Fibroblast of upper back skin (primary cell): ENCODE measurements around the gene ENPEP.
"Not testable (repeated sequence)": the region's sequence is repeated elsewhere in the genome, so short reads cannot be mapped to it uniquely, and the experiment has no call there.

ENCODE experiments used
- DNase-seq: peaks from one replicate; pipeline ENCODE4 v3.0.0-alpha.2; 2013

The ENPEP gene, protein sequence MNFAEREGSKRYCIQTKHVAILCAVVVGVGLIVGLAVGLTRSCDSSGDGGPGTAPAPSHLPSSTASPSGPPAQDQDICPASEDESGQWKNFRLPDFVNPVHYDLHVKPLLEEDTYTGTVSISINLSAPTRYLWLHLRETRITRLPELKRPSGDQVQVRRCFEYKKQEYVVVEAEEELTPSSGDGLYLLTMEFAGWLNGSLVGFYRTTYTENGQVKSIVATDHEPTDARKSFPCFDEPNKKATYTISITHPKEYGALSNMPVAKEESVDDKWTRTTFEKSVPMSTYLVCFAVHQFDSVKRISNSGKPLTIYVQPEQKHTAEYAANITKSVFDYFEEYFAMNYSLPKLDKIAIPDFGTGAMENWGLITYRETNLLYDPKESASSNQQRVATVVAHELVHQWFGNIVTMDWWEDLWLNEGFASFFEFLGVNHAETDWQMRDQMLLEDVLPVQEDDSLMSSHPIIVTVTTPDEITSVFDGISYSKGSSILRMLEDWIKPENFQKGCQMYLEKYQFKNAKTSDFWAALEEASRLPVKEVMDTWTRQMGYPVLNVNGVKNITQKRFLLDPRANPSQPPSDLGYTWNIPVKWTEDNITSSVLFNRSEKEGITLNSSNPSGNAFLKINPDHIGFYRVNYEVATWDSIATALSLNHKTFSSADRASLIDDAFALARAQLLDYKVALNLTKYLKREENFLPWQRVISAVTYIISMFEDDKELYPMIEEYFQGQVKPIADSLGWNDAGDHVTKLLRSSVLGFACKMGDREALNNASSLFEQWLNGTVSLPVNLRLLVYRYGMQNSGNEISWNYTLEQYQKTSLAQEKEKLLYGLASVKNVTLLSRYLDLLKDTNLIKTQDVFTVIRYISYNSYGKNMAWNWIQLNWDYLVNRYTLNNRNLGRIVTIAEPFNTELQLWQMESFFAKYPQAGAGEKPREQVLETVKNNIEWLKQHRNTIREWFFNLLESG

GRCh38 chr4:110475881-110476818 is at the start of gene ENPEP:
Gene ENPEP (plus strand): TSS chr4:110476155. CDS start chr4:110476415, 260 bp downstream.
- DNase-seq: peak; percentile 48

DNA sequence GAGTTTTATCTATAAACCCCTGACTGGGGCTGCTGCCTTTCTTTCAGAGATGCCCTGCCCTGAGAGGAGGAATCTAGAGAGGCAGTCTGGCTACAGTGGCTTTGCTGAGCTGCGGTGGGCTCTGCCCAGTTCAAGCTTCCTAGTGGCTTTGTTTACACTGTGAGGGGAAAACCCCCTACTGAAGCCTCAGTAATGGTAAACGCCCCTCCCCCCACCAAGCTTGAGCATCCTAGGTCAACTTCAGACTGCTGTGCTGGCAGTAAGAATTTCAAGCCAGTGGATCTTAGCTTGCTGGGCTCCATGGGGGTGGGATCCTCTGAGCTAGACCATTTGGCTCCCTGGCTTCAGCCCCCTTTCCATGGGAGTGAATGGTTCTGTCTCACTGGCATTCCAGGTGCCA is 44.1 kb upstream of the ENPEP start:
- DNase-seq: not testable (repeated sequence)

DNA sequence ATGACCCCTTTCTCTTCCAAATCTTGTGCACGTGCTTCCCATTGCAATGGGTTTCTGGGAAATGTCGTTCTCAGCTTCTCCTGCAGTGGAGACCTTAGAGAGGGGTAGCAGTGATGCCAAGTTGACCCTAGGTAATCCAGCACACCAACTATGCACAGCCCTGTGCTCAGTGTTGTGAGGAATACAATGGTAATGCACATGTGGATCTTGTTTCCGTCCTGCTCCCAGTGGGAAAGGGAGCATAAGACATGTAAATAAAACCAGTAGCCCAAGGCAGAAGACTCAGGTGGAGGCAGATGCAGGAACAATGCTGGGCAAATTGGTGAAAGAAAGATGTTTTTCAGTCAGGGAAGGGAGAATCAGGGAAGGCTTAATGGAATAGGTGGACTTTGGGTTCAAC is 38.7 kb upstream of the ENPEP start:
- not testable (repeated sequence) for DNase-seq

DNA sequence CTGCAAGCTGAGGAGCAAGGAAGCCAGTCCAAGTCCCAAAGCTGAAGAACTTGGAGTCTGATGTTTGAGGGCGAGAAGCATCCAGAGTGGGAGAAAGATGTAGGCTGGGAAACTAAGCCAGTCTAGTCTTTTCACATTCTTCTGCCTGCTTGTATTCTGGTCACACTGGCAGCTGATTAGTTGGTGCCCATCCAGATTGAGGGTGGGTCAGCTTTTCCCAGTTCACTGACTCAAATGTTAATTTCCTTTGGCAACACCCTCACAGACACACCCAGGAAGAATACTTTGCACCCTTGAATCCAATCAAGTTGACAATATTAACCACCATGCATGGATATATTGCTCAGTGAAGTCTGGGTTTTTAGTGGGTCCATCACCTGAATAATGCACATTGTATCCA is 36.7 kb upstream of the ENPEP start:
- not testable (repeated sequence) for DNase-seq

DNA sequence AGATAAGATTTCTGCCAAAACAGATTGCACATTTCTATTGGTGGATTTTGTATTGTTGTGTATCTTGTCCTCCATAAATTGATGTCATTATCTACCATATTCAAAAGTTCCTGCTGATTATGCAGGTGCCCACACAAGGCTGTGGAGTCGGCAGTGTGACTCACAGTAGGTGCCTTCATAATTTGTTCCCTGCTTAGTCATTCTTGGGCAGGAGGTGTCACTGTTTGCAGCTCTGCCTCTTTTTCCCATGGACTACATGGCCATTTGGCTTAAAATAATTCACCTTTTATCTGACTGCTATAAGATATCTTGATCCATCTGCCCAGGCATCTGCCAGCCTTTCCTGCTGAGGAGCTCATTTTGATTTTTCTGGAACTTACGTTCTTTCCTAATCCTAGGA is 33.6 kb upstream of the ENPEP start:
- no peak for DNase-seq

GRCh38 chr4:110442788-110443187 is 33.2 kb upstream of the ENPEP start:
- DNase-seq: no peak

DNA sequence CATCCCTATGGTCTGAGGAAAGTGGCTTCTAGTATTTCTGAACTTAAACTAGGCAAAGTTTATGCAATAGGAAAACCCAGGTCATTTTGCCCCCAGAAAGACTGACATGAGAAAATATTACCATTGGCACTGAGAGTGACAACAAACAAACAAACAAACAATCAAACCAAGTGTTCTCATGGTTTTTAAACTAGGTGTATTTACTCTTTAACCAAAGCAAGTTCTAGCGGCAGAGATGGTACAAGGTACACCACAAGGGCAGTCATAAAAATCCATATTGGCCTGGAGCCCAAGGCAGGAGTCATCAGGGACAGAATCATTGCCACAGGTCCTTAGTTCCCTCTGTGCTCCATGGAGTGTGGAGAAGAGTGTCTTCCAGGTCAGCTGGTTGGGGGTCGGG is 26.0 kb upstream of the ENPEP start:
- DNase-seq: no peak

- no peak for DNase-seq
Measured at GRCh38 chr4:110452546-110452945, 23.4 kb upstream of the ENPEP start.

DNA sequence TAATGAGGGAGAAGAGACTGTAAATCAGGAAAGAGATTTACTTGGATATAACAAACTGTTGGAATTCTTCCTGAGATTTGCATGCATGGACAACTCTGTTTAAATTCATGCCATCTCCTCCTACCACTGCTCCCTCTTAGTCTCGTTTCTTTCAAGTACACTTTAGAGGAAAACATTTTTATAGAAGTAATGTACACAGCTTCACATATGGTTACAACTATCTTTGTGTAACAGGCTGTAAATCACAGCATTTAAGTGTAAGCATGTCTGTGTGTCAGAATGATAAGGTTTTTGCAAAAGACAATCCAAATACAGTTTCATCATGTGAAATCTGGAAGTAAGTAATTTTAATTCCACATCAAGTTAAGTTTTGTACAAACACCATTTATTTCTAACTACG is 21.5 kb upstream of the ENPEP start:
- peak; percentile 43 for DNase-seq

- DNase-seq: no peak
Measured at GRCh38 chr4:110458494-110459266, 17.3 kb upstream of the ENPEP start.

DNA sequence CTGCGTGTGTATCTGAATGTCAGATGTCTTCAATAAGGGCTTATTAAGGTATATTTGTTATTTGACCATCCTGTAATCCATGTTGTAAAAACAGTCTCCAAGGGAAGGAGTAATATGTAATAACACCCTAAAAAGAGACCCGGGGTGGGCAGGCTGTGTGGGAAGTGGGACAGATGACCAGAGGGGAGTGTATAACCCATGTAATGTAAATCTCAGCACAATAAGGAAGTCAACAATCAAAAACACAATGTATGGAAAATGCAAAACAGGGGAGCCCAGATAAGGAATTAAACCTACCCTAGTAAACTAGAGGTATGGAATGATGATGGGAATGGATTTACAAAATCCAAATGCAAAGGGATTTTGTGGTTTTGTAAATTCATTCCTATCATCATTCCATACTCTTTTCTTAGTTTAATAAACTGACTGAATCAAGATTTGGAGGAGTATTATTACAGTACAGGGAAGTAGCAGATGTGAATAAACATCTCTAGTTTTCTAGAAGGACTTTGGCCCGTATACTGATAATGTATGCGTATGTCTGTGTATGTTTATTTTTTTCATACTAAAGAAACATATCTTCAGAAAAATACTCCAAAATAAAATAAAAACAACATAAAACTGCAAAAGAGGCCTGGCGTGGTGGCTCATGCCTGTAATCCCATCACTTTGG is 15.7 kb upstream of the ENPEP start:
- no peak for DNase-seq

DNA sequence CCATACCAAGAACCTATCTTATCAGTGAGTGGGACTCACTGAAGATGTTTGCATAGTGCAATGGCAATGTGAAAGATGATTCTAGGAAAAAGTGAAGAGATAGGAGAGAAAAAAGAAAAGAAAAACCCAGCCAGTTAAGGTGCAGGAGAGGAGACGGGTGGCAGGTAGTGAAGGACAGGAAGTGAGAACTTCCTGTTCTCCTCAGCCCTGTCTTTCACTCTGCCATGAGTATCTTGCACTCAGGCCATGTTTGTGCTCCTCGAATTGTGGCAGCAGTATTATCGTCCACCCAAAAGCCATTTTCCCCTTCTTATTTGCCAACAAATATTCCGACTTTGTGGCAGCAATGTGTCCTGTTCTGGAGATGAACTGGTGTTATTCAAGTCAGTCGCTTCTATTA is 8.6 kb upstream of the ENPEP start:
- DNase-seq: no peak

GRCh38 chr4:110472583-110473329 is 3.2 kb upstream of the ENPEP start:
- DNase-seq: peak; percentile 67

GRCh38 chr4:110474481-110474880 is 1.5 kb upstream of the ENPEP start:
- no peak for DNase-seq

DNA sequence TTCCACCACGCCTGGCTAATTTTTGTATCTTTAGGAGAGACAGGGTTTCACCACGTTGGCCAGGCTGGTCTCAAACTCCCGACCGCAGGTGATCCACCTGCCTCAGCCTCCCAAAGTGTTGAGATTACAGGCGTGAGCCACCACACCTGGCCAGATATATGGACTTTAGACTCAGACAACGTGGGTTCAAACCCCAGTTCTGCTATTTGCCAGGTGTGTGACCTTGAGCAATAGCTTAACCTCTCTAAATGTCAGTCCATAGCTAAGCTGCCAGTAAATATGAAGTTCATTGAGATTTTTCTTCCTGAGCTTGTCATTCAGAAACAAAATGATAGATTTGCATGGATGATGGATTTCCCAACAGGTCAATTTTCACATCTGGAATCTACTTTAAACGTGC is 875 bp upstream of the ENPEP start:
- DNase-seq: not testable (repeated sequence)

DNA sequence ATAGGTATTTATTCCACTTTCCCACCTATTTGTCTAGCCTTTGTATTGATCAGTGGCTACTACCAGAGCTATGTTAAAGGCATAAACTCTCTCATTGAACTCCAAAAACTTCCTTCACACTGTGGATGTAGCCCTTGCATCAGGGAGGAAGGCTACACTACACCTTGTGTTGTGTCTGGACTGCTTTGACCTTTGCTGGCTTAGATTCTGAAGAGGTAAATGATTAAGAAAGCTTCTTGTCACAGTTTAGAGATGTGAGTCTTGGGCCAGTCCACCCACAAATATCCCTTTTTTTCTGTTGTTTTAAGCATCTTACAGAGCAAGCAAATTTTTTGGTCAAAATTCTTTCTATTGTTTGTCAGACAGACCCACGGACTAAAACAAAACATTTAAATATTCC is 1.9 kb downstream of the ENPEP start:
- DNase-seq: no peak

GRCh38 chr4:110480031-110480549 is 4.1 kb downstream of the ENPEP start:
- peak; percentile 100 for DNase-seq

DNA sequence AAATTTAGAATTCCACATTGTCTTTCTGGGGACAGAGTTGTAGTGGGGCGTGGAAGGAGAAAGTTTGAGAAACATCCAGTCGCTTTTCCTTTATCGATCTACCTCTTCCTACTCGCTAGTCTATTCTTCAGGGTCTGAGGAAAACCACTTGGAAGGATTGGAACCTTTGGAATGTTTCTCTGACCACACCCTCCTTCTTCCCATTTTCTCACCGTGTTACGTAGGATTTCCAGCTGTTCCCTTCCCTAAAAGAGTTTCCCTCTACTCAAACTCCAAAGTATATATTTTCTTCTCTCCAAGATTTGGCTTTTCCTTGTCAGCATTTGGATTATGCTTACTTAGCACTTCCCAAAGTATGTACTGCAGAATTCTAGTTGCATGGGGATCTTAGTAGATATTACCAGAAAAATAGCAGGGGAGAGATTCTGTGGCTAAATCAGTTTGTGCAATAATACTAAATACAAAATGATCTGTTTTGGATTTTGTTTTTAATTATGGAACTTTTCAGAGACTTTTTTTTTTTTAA is 4.9 kb downstream of the ENPEP start:
- peak; percentile 60 for DNase-seq

GRCh38 chr4:110483516-110483915 is 7.6 kb downstream of the ENPEP start:
- peak; percentile 33 for DNase-seq

GRCh38 chr4:110484029-110484428 is 8.1 kb downstream of the ENPEP start:
- peak; percentile 35 for DNase-seq
